Tibial artery (tissue), 4 donors: ENCODE results near the gene COPB2.

ENCODE experiments used
- DNase-seq, 2 donors: peaks; one replicate each; pipeline ENCODE4 v3.0.0-alpha.2; 2019
- H3K27ac ChIP-seq, 2 donors: fragments of 200-600 bp; sonication (generic) in 1 of 2; 1 replicate in 1 of 2; 2 replicates in 1 of 2; pipeline ENCODE4 v1.5.1; 2018 to 2019; ENCODE audit warnings: mild to moderate bottlenecking in 1 of 2
- H3K27me3 ChIP-seq, 2 donors: fragments of 200-600 bp; sonication (generic) in 1 of 2; one replicate each; pipeline versions ENCODE4 v1.5.1 to v1.6.0; 2016 to 2019
- H3K36me3 ChIP-seq, 3 donors: fragments of 200-600 bp; sonication (generic) in 2 of 3; one replicate each; pipeline ENCODE4 v1.5.1; 2016 to 2019; ENCODE audit warnings: mild to moderate bottlenecking in 2 of 3
- H3K4me1 ChIP-seq, 4 donors: fragments of 200-600 bp; sonication (generic) in 2 of 4; 1 replicate in 3 of 4; 2 replicates in 1 of 4; pipeline ENCODE4 v1.5.1; 2016 to 2019
- H3K4me3 ChIP-seq, 2 donors: fragments of 200-600 bp; sonication (generic) in 1 of 2; 1 replicate in 1 of 2; 2 replicates in 1 of 2; pipeline ENCODE4 v1.5.1; 2018 to 2019; ENCODE audit warnings: mild to moderate bottlenecking in 2 of 2
- H3K9me3 ChIP-seq, 3 donors: fragments of 200-600 bp; sonication (generic) in 1 of 3; one replicate each; pipeline ENCODE4 v1.5.1; 2016 to 2019
- CTCF ChIP-seq, 2 experiments: fragments of 200-600 bp in 1 of 2; fragments of 450-650 bp in 1 of 2; IDR thresholded peaks; one replicate each; pipeline ENCODE4 v1.5.1; 2017 to 2019; ENCODE audit warnings: antibody characterized with exemption in 2 of 2, mild to moderate bottlenecking in 1 of 2, moderate library complexity in 1 of 2
- intact Hi-C: fragments of 100-400 bp; cut with DNase I; formaldehyde crosslinking; loops from one replicate; pipeline ENCODE4 v1.15.0; 2023; ENCODE audit warnings: low total_unique reads

The COPB2 gene

DNA sequence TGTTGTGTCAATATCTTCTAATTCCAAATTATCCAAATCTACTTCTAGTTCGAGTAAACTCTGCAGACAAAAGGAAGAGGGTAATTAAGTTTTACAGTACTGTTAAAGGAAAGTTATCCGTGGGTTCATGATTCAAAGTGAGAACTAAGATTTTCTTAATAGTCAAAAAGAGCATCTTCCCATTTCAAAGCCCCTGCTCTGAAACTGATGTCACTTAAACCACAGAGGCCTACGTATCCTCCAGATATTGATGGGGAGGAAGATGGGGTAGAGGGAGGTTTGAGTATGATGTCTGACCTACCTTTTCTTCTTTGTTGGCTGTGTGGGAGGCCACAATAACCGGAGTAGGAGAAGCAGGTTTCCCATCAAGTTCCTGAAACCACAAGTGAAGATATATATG is 31.5 kb downstream of the COPB2 start:
- H3K9me3 ChIP-seq: no peaks in the 10 kb centered on the region
- no peaks in the 10 kb centered on the region for H3K27me3 ChIP-seq
- TF ChIP-seq CTCF (IDR thresholded peaks at IDR 0.05): no peak
- peaks cover 83 to 100% (median 100%) of the 10 kb centered on the region in 3 donors for H3K36me3 ChIP-seq
- intact Hi-C loops: no loop called here
- no peaks in the 10 kb centered on the region for H3K4me1 ChIP-seq
- H3K27ac ChIP-seq: no peak overlapping the region
- no peak for DNase-seq
- no peak overlapping the region for H3K4me3 ChIP-seq

DNA sequence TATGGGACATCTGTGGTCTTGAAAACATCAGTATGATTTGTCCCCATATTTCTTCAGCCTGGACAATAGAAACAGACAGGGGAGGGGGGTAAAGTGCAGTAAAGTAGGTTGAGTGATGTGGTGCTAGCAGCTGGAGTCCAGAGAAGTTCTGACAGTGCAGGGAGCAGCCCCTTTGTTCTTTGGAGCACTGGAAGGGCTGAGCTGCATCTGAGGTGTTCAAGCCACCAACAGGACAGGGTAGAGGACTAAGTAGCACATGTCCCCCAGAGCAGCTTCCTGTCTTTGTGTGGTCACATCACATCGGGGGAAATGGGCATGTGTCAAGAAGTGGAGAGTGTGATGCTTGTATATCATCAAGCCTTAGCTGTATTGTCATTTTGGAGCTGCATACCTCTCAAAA is 33.6 kb downstream of the COPB2 start:
- intact Hi-C loops: no loop called here
- H3K27ac ChIP-seq: no peak overlapping the region

GRCh38 chr3:139355476-139355875 is 34.0 kb downstream of the COPB2 start:
- Histone ChIP-seq H3K4me3 (no peak overlapping the region), H3K4me1 (no peaks in the 10 kb centered on the region), H3K27me3 (no peaks in the 10 kb centered on the region), H3K27ac (no peak overlapping the region), H3K9me3 (no peaks in the 10 kb centered on the region), H3K36me3 (peaks cover 79 to 100% (median 99%) of the 10 kb centered on the region in 3 donors)
- intact Hi-C loops: no loop called here
- no peak for TF ChIP-seq CTCF (IDR thresholded peaks at IDR 0.05)
- DNase-seq: no peak

More for the DNA sequence above, 33.6 kb downstream of the COPB2 start:
- no peak overlapping the region for H3K4me3 ChIP-seq
- no peak for TF ChIP-seq CTCF (IDR thresholded peaks at IDR 0.05)
- DNase-seq: no peak
- no peaks in the 10 kb centered on the region for H3K4me1 ChIP-seq
- peaks cover 78 to 100% (median 99%) of the 10 kb centered on the region in 3 donors for H3K36me3 ChIP-seq
- H3K9me3 ChIP-seq: no peaks in the 10 kb centered on the region
- no peaks in the 10 kb centered on the region for H3K27me3 ChIP-seq

DNA sequence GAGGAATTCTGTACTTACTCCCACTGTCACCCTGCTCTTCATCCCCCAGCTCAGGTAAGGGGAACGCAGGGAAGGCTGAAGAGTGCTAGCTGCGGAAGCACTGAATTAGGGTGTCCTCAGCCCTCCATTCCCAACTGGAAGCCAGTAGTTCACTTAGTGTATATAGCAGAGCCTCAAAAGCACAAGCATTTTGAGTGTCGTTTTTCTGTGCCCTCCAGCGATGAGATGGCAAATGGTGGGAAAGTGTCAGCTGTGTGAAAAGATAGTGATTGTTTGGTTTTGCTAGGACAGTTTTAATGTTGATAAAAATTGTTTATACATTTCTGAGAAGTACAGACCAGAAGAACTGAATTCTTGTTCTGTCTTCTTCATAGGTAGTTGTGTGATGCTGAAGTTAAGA is 34.8 kb downstream of the COPB2 start:
- DNase-seq: no peak
- Histone ChIP-seq H3K4me3 (no peak overlapping the region), H3K9me3 (no peaks in the 10 kb centered on the region), H3K27me3 (no peaks in the 10 kb centered on the region), H3K27ac (no peak overlapping the region), H3K4me1 (no peaks in the 10 kb centered on the region), H3K36me3 (peaks cover 79 to 100% (median 99%) of the 10 kb centered on the region in 3 donors)
- no peak for TF ChIP-seq CTCF (IDR thresholded peaks at IDR 0.05)
- intact Hi-C loops: no loop called here

DNA sequence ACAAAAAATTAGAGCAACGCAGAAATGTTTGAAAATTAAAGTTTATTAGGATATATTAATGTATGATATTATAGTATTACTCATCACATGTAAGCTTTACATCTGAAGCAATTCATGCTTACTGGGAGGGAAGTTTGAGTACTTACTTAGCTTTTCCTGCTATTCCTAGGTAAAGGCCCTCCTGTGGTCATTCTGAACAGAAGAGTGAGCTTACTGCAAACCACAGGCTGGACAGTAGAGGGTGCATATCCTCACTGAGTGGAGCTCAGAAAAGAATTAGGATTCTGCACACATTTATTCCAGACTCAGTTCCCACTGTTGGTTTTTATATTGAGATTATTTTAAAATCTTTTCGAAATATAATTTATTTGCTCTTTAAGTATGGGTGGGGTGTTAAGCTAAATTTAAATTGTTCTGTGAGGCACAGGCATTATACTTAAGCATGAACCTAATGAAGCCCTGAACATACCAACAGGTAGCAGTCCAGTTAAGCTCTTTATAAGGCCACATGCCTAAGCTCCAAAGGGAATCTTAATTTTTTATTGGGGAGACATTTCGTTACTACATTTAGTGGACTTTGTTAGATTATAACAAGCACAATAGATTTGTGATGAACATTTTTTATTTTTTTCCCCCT is 35.4 kb downstream of the COPB2 start:
- H3K27me3 ChIP-seq: no peaks in the 10 kb centered on the region
- H3K4me1 ChIP-seq: no peaks in the 10 kb centered on the region
- H3K36me3 ChIP-seq: peaks cover 74 to 100% (median 98%) of the 10 kb centered on the region in 3 donors
- TF ChIP-seq CTCF (IDR thresholded peaks at IDR 0.05): peak; percentile 22 to 39
- H3K9me3 ChIP-seq: no peaks in the 10 kb centered on the region
- no peak overlapping the region for H3K27ac ChIP-seq
- no peak overlapping the region for H3K4me3 ChIP-seq
- intact Hi-C loops: no loop called here
- no peak for DNase-seq
